SU-DHL-6 (cell line): Measurements from ENCODE around the gene ARHGEF1.

Experiments used
- EZH2phosphoT487 ChIP-seq: fragments of 200-600 bp; sonication (generic), shearing (Covaris generic); conservative IDR thresholded peaks from 2 replicates; pipeline ENCODE4 v1.6.1; 2018; ENCODE audit warnings: mild to moderate bottlenecking, antibody characterized with exemption, low read length, moderate library complexity, mixed read lengths
- TF ChIP-seq, protein P1 (sequence below): fragments of 200-600 bp; sonication (generic); IDR thresholded peaks from one replicate; pipeline ENCODE4 v1.5.1; 2017; ENCODE audit warnings: antibody characterized with exemption, mild to moderate bottlenecking, low read length, moderate library complexity; ENCODE audit not compliant: insufficient read depth, poor library complexity, severe bottlenecking

DNA sequence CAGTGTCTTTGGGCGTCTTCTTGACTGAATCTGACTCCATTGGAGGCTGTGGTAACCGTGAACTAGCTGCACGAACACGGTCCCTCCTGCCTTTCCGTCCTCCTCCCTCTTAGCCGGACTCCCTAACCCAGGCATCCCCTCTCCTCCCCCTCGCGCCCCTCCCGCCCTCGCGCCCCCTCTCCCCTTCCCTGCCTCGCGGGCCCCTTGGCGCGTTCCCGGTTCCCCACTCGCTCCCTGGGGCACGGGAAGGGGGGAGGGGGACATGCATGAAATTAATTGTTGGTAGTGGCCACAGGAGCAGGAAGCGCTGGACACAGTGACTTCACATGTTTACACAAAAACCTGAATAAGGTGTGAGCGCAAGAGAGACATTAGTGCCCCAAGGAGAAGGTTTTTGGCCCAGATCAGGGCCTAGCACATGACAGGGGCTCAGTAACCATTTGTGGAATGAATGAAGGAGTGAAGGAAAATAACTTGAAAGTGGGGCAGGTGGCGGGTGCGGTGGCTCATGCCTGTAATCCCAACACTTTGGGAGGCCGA is 37.9 kb upstream of the ARHGEF1 start:
- TF ChIP-seq, protein P1, sequence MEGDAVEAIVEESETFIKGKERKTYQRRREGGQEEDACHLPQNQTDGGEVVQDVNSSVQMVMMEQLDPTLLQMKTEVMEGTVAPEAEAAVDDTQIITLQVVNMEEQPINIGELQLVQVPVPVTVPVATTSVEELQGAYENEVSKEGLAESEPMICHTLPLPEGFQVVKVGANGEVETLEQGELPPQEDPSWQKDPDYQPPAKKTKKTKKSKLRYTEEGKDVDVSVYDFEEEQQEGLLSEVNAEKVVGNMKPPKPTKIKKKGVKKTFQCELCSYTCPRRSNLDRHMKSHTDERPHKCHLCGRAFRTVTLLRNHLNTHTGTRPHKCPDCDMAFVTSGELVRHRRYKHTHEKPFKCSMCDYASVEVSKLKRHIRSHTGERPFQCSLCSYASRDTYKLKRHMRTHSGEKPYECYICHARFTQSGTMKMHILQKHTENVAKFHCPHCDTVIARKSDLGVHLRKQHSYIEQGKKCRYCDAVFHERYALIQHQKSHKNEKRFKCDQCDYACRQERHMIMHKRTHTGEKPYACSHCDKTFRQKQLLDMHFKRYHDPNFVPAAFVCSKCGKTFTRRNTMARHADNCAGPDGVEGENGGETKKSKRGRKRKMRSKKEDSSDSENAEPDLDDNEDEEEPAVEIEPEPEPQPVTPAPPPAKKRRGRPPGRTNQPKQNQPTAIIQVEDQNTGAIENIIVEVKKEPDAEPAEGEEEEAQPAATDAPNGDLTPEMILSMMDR, result no peak
- no peak for TF ChIP-seq EZH2phosphoT487
